ENCODE results near the gene IFNA4. TPM values are rescaled to one million over a fixed set of nuclear protein-coding genes. Genes with fewer than 3 reads are reported as not detected.
A peak's percentile ranks its signal among the peaks of the same experiment; 100 is the strongest.

The IFNA4 gene
- polyA plus RNA-seq, 3 donors from 2014 or later, result not detected

DNA sequence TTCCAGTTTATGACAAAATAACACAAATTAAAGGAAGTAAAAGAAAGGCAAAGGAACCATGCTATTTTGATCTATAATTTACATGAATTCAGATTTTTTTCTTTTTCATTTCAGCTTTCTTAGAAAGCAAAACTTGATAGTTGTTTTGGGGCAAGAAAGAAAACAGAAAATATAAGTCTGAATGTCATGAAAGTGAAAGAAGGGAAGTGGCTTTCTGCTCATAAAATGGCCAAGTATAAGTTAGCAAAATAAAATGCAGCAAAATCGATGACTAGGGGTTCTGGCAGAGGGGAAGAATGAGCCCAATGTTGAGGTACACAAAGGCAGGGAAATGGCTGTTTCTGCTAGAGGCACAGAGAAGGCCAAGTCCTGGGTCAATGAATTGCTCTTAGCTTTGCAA, 42.8 kb downstream of the IFNA4 start:
- Mint-ChIP-seq H3K9me3 (peaks cover 0 to 20% (median 8%) of the 10 kb centered on the region in 6 donors), H3K27me3 (ENCODE audit: low read depth in 3 of 3) (peaks cover 0 to 3% (median 0%) of the 10 kb centered on the region in 3 donors), H3K4me1 (peaks cover 28 to 49% of the 10 kb centered on the region in 2 donors), H3K4me3 (peak overlapping the region; percentile 33 to 54 (median 52)), H3K36me3 (peaks cover 6 to 18% (median 13%) of the 10 kb centered on the region in 3 donors), H3K27ac (peak overlapping the region; percentile 58 to 92 (median 84))
- DNase-seq, result peak in 1 of 3 donors; percentile 12

DNA sequence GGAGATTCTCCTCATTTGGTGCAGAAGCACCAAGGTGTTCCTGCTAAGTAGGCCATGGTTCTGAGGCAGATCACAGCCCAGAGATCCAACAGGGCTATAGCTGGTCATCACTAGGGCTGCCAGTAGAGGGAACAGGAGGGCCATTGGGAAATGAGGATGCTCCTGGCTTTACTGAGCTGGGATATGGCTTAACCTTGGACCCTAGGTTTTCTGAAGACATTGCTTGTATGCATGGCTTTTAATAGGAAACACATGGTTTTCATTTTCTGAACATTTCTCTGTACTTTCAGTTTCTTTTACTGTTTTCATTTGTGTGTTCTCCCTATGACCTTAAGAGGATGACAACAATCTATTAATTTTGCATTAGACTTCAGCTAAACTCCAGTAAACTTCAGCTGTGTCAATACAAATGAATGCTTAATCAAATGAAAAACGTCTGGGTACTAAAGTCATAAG, 45.9 kb downstream of the IFNA4 start, which contains the start of gene IFNW1:
TSS of gene IFNW1 (minus strand) at position 406 of the 456 bp plus-strand sequence. CDS start at position 144, 262 bp downstream.
- no peaks in the 10 kb centered on the region for H3K9me3 Mint-ChIP-seq
- no peak within 1 kb of the TSS for H3K4me3 Mint-ChIP-seq
- peaks cover 0 to 3% (median 2%) of the 10 kb centered on the region in 3 donors for H3K27me3 Mint-ChIP-seq (ENCODE audit: low read depth in 3 of 3)
- peaks cover 28 to 43% of the 10 kb centered on the region in 2 donors for H3K4me1 Mint-ChIP-seq
- peaks cover 0 to 5% (median 3%) of the 10 kb centered on the region in 3 donors for H3K36me3 Mint-ChIP-seq
- peak within 1 kb of the TSS in 3 of 6 donors; percentile 10 to 37 (median 17) for H3K27ac Mint-ChIP-seq
- no peak for DNase-seq

DNA sequence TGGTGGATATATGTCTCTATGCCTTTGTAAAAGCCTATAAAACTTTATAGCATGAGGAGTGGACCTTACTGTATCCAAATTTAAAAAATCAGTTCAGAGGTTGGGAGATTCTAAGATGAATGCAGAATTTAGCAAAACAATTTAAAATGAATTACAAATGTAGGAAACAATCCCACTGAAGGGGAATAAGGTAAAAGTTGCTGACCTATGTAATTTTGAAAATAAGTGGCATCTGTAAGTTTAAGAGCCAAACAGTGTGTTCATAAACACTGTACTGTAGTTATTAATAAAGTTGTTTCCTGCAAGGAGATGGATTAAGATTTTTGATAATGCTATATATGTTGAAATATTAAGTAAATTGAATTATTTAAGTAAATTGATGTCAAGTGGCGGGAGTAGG, 50.4 kb downstream of the IFNA4 start:
- Mint-ChIP-seq H3K4me3 (no peak overlapping the region), H3K36me3 (peaks cover 0 to 14% (median 3%) of the 10 kb centered on the region in 3 donors), H3K27me3 (ENCODE audit: low read depth in 3 of 3) (peaks cover 0 to 3% (median 2%) of the 10 kb centered on the region in 3 donors), H3K9me3 (no peaks in the 10 kb centered on the region), H3K27ac (no peak overlapping the region), H3K4me1 (peaks cover 5 to 13% of the 10 kb centered on the region in 2 donors)
- DNase-seq, result no peak

Other genes with a start within 250 kb of the IFNA4 start
- gene HACD4, start 155.9 kb downstream of the IFNA4 start, polyA plus RNA-seq, result 1 to 10 TPM; 6.5 to 8.9 (median 6.7) TPM
- gene IFNB1, start 109.6 kb downstream of the IFNA4 start, polyA plus RNA-seq, result not detected
- gene IFNW1, start 45.8 kb downstream of the IFNA4 start, polyA plus RNA-seq, result not detected
- gene IFNA21, start 20.9 kb downstream of the IFNA4 start, polyA plus RNA-seq, result not detected
- not detected for gene IFNA7, start 14.6 kb upstream of the IFNA4 start, polyA plus RNA-seq
- not detected for gene IFNA10, start 19.6 kb upstream of the IFNA4 start, polyA plus RNA-seq
- not detected for gene IFNA16, start 29.7 kb upstream of the IFNA4 start, polyA plus RNA-seq
- not detected for gene IFNA17, start 40.6 kb upstream of the IFNA4 start, polyA plus RNA-seq
- gene IFNA14, start 52.4 kb upstream of the IFNA4 start, polyA plus RNA-seq, result not detected
- not detected for gene IFNA5, start 117.7 kb upstream of the IFNA4 start, polyA plus RNA-seq
- gene KLHL9, start 147.8 kb upstream of the IFNA4 start, polyA plus RNA-seq, result 10 to 100 TPM in 2 of 3 donors, 1 to 10 TPM in 1; 7.5 to 14.2 (median 13.7) TPM
- gene IFNA6, start 163.3 kb upstream of the IFNA4 start, polyA plus RNA-seq, result not detected
- not detected for gene IFNA13, start 180.5 kb upstream of the IFNA4 start, polyA plus RNA-seq
- not detected for gene IFNA2, start 197.8 kb upstream of the IFNA4 start, polyA plus RNA-seq
- gene IFNA8, start 221.5 kb upstream of the IFNA4 start, polyA plus RNA-seq, result not detected